Measurements from ENCODE around the gene SUMO1. TPM values are rescaled to one million over a fixed set of nuclear protein-coding genes. Genes with fewer than 3 reads are reported as not detected.

Gene SUMO1
- polyA plus RNA-seq, 1 donor: 108 TPM

DNA sequence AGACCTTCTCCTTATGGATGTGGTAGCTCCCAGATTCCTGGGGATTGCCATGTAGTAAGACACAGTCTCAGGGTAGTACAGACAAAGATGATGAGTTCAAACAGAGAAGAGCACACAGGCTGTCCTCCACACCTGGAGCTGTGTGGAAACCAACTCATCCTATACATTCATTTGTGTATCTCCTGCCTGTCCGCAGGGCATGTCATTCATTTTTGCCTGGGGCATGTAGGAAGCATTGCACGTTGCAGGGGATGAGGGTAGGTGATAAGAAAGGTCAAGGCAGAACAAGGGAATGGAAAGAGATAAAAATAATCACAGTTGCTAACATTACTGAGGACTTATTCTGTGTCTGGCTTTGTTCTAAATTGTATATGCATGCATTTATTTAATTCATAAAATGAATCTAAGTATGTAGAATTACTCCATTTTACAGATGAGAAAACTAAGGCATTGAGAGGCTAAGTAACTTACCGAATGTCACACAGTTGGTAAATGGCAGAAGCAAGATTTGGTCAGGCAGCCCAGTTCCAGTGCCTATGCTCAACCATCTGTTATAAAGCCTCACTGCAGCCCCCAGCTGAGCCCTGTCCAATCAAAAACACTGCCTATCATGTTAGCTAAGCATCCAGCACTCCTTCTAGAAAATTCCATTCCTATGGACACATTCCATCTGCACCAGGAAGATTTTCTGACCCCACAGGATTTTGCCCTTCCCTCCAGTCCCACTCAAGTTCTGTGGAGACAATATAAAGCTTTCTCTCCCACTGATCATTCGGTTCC, 81.0 kb downstream of the SUMO1 start:
- H3K4me1 ChIP-seq (ENCODE audit: control insufficient read depth, insufficient read depth, low read length): no peaks in the 10 kb centered on the region
- H3K9me3 ChIP-seq (ENCODE audit: control insufficient read depth, low read depth, low read length): no peaks in the 10 kb centered on the region
- no peak overlapping the region for H3K4me3 ChIP-seq (ENCODE audit: low read length)
- H3K27me3 ChIP-seq (ENCODE audit: control insufficient read depth, insufficient read depth, low read length): no peaks in the 10 kb centered on the region
- no peak for DNase-seq
- no peaks in the 10 kb centered on the region for H3K36me3 ChIP-seq (ENCODE audit: control insufficient read depth, insufficient read depth, low read length)
- WGBS (ENCODE audit: insufficient coverage, low lambda C conversion rate): no CpG with 5 or more reads among the region's 4 CpGs
- no peak overlapping the region for H3K27ac ChIP-seq (ENCODE audit: low read length)

Other genes with a start within 250 kb of the SUMO1 start
- gene FZD7, start 204.7 kb downstream of the SUMO1 start, polyA plus RNA-seq: 24.1 TPM
- 0.28 TPM for gene KIAA2012, start 165.3 kb downstream of the SUMO1 start, polyA plus RNA-seq
- gene NOP58, start 27.2 kb upstream of the SUMO1 start, polyA plus RNA-seq: 81.8 TPM
- gene BMPR2, start 137.7 kb upstream of the SUMO1 start, polyA plus RNA-seq: 25.4 TPM